Right ventricle myocardium inferior (tissue), 1 donor: ENCODE measurements around the gene FARS2. TPM values are rescaled to one million over a fixed set of nuclear protein-coding genes. Genes with fewer than 3 reads are reported as not detected.
A peak's percentile ranks its signal among the peaks of the same experiment; 100 is the strongest.

Experiments
- ATAC-seq: fragments of 200-7000 bp; cut with Tn5 transposase; one replicate; pipeline ENCODE4 v1.9.1; 2020; ENCODE audit warnings: mild to moderate bottlenecking, moderate library complexity
- DNase-seq: peaks from one replicate; pipeline ENCODE4 v3.0.0; 2021; ENCODE audit errors: missing footprints
- intact Hi-C: fragments of 100-400 bp; cut with DNase I; formaldehyde crosslinking; loops from one replicate; pipeline ENCODE4 v1.11.0; 2022
- total RNA-seq: library from RNA; stranded (reverse); fragmentation: NEBNext Ultra II Directional; extraction: Animal tissue kit (Norgen Biotek cat#: 25700); gene quantifications from one replicate; pipeline ENCODE4 v1.2.1, GENCODE V29; 2021
- donor health status: DM: no; HTN: yes; CAD: no; lungs with severe emphysema.

Gene FARS2
- total RNA-seq, 1 donor from 2014 or later = 20.5 TPM

DNA sequence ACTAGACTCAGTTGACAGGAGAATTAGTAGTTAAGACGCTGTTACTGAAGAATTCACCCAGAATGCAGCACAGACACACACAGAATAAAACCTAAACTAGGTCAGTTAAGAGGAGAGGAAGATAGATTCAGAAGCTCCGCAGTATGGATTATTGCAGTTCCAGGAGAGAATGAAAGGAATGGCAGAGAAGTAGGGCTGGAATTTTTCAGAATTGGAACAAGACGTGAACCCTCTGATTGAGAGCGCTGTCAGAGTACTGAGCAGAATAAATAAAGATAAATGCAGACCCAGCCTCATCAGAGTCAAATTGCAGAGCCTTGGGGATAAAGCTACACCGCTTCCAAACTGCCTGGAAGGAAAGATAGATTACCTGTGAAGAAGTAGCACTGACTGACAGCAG, 344.6 kb downstream of the FARS2 start:
- intact Hi-C loops = no loop called here
- no peak for ATAC-seq
- no peak for DNase-seq

GRCh38 chr6:5606546-5606945, 345.2 kb downstream of the FARS2 start:
- ATAC-seq (no peak), DNase-seq (no peak)
- intact Hi-C loops = no loop called here

- intact Hi-C loops = no loop called here
- ATAC-seq (no peak), DNase-seq (no peak)
Measured at GRCh38 chr6:5610640-5611039, 349.3 kb downstream of the FARS2 start.

- ATAC-seq (no peak), DNase-seq (no peak)
Measured at GRCh38 chr6:5617179-5617578, 355.9 kb downstream of the FARS2 start.

GRCh38 chr6:5619249-5619648, 357.9 kb downstream of the FARS2 start:
- intact Hi-C loops = no loop called here
- DNase-seq (no peak), ATAC-seq (no peak)

More at GRCh38 chr6:5617179-5617578, 355.9 kb downstream of the FARS2 start:
- intact Hi-C loops = no loop called here

DNA sequence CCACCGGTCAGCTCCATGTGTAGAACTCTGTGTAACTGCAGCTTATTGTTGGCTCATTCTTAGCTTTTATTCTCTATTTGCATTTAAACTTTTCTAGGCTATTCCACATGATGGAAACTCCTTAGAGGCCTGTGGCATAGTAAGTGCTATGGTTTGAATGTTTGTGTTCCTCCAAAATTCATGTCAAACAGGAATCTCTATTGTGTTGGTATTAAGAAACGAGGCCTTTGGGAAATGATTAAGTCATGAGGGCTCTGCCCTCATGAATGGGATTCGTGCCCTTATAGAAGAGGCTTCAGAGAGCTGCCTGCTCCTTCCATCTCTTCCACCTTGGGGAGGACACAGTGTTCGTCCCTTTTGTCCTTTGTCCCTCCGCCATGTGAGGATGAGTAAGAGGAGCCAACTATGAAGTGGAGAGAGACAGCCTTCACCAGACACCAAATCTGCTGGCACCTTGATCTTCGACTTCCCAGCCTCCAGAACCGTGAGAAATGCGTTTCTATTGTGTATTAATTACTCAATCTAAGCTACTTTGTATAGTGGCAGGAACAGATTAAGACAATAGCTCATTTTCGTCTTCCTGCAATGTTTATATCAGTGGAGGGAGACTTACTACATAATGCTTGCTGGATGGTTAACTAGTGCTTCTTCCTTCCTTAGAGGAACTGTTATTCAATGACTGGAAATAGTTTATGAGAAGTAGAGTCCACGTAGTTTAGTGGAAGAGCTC, 361.1 kb downstream of the FARS2 start:
- intact Hi-C loops = loop anchor here (10.0 kb wide), 1 partner anchor 142 kb away; no protein-coding TSS in a partner anchor
- ATAC-seq (peak; percentile 26), DNase-seq (no peak)

GRCh38 chr6:5623769-5624168, 362.5 kb downstream of the FARS2 start:
- intact Hi-C loops = loop anchor here (10.0 kb wide), 1 partner anchor 141 kb away; no protein-coding TSS in a partner anchor
- DNase-seq (no peak), ATAC-seq (peak; percentile 75)

GRCh38 chr6:5624256-5624655, 362.9 kb downstream of the FARS2 start:
- intact Hi-C loops = loop anchor here (10.0 kb wide), 1 partner anchor 141 kb away; no protein-coding TSS in a partner anchor
- DNase-seq (no peak), ATAC-seq (no peak)

- ATAC-seq (no peak), DNase-seq (no peak)
- intact Hi-C loops = loop anchor here (10.0 kb wide), 1 partner anchor 138 kb away; no protein-coding TSS in a partner anchor
Measured at GRCh38 chr6:5626727-5627426, 365.6 kb downstream of the FARS2 start.

DNA sequence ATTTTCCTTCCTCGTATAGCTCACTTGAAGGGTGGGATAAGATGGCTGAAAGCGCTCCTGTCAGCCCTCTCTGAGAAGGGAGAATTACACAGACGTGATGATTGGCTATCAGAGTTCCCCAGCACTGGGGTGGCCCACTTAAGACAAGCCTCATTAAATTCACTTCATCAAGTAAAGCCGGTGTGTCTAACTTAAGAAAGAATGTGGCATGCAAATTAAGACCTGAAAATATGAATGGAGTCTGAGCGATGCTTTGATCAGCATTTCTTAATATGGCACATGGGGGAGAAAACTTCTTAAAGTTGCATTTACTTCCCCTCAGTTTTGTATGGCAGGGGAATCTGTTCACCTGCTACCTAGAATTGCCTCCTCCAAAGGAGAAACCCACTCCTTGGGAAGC, 369.3 kb downstream of the FARS2 start:
- DNase-seq (no peak), ATAC-seq (no peak)
- intact Hi-C loops = no loop called here

- ATAC-seq = no peak
- DNase-seq = no peak
- intact Hi-C loops = no loop called here
Measured at GRCh38 chr6:5632348-5632935, 371.1 kb downstream of the FARS2 start.

GRCh38 chr6:5634525-5634924, 373.2 kb downstream of the FARS2 start:
- DNase-seq = no peak
- ATAC-seq = peak; percentile 75
- intact Hi-C loops = no loop called here

GRCh38 chr6:5636210-5637030, 375.1 kb downstream of the FARS2 start:
- intact Hi-C loops = loop anchor here (5.0 kb wide), 1 partner anchor 129 kb away; no protein-coding TSS in a partner anchor
- DNase-seq = no peak

GRCh38 chr6:5637714-5638113, 376.4 kb downstream of the FARS2 start:
- no peak for DNase-seq
- intact Hi-C loops = loop anchor here (5.0 kb wide), 1 partner anchor 130 kb away; no protein-coding TSS in a partner anchor

More at GRCh38 chr6:5636210-5637030, 375.1 kb downstream of the FARS2 start:
- ATAC-seq = no peak

DNA sequence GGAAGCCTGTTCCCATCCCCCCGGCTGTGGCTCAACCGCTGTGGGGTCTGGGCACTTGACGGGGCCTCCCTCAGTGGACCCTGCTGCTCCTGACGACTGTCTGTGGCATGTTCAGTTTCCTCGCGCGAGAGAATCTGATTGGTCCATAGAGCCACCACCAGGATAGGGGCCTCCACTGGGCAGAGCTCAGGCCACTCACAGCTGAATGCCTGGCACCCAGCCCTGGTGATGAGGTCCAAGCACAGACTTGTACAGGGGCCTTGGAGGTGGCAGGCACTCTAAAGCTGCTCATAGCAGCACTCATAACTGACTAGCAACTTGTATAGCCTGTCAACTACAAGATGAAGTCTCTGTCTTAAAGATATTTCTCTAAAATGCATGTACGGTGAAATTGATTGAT, 377.4 kb downstream of the FARS2 start:
- intact Hi-C loops = loop anchor here (5.0 kb wide), 1 partner anchor 131 kb away; no protein-coding TSS in a partner anchor
- ATAC-seq = peak; percentile 86
- no peak for DNase-seq

More at GRCh38 chr6:5637714-5638113, 376.4 kb downstream of the FARS2 start:
- ATAC-seq = no peak

GRCh38 chr6:5639193-5639592, 377.9 kb downstream of the FARS2 start:
- intact Hi-C loops = loop anchor here (5.0 kb wide), 1 partner anchor 132 kb away; no protein-coding TSS in a partner anchor
- ATAC-seq = no peak
- no peak for DNase-seq

- no peak for ATAC-seq
- no peak for DNase-seq
- intact Hi-C loops = no loop called here
Measured at GRCh38 chr6:5640614-5641013, 379.3 kb downstream of the FARS2 start.

DNA sequence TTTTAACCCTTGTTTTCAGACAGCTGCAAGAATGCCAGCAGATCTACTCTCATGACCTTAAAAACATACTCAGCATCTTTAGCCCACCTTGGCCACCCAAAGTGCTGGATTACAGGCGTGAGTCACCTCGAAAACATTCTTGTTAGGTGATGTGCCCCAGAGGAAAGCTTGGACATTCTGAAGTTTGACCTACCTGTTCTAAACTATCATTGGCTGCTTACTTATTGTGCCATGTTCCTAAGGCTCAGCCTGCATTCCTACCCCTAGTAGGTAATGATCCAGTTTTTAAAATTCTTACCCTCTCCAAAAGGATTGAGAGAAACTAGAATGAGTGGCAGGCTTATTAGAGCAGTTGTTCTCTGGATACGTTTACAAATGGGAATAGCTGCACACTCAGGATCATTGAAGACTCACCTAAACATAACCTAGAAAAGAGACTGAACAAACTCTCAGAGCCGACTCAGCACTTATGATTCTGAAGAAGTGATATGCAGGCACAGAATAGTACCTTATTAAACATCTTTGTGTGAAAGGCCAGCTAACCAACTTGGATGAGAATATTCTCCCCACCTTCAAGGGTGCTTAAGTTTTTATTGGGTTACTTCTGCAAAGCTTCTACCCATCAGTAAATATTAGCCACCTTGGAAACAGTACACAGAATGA, 383.3 kb downstream of the FARS2 start:
- DNase-seq = no peak
- ATAC-seq = no peak
- intact Hi-C loops = no loop called here
